SK-MEL-5 (cell line): ENCODE results near the gene MOXD1. TPM values are rescaled to one million over a fixed set of nuclear protein-coding genes. Genes with fewer than 3 reads are reported as not detected.
"Not testable (repeated sequence)": the region's sequence is repeated elsewhere in the genome, so short reads cannot be mapped to it uniquely, and the experiment has no call there.

ENCODE experiments used
- DNase-seq: peaks from one replicate; pipeline ENCODE4 v3.0.0-alpha.2; 2016; ENCODE audit warnings: low read depth, low spot score
- in situ Hi-C: cut with HindIII; loops from 2 replicates; pipeline ENCODE4 v1.10.0; 2016; ENCODE audit warnings: low sequenced_read_pairs, high pct_unique_total_duplicates, low pct_unique_long_range_greater_than_20kb
- total RNA-seq: library from RNA; depleted of rRNA; stranded (reverse); fragments of >200 nt; shearing (Covaris generic); gene quantifications from 2 replicates; pipeline ENCODE4 v1.2.3, GENCODE V29; 2014

Gene MOXD1
- total RNA-seq, 1 experiment from 2014 or later: 17.2 TPM

DNA sequence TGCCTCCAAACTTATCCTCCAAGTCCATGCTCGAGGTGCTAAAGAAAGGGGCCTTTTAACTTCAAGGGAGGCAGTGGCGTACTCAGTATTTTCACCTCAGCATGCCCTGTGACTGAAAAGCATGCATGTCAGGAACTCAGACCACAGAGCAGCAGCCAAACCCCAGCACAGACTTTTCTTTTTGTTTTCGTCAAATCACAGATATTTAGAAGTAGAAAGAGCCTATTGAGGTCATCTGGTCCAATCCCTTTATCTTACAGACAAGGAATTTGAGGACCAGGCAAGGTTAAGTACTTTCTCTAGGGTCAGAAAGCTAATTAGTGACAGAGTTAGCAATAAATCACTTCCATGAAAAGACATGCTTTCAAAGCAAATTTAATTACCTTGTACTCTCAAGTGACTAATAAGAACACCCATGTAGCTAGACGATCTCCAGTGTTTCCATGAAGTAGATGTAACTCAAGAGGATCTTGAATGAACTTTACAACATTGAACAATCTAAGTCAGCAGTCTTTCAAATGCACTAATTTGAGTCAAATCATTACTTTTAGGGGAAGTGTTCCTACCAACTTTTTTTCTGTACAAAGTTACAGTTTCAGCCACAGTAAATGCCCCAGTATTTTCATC, 35.9 kb downstream of the MOXD1 start:
- peak; percentile 85 for DNase-seq
- in situ Hi-C loops: no loop called here

DNA sequence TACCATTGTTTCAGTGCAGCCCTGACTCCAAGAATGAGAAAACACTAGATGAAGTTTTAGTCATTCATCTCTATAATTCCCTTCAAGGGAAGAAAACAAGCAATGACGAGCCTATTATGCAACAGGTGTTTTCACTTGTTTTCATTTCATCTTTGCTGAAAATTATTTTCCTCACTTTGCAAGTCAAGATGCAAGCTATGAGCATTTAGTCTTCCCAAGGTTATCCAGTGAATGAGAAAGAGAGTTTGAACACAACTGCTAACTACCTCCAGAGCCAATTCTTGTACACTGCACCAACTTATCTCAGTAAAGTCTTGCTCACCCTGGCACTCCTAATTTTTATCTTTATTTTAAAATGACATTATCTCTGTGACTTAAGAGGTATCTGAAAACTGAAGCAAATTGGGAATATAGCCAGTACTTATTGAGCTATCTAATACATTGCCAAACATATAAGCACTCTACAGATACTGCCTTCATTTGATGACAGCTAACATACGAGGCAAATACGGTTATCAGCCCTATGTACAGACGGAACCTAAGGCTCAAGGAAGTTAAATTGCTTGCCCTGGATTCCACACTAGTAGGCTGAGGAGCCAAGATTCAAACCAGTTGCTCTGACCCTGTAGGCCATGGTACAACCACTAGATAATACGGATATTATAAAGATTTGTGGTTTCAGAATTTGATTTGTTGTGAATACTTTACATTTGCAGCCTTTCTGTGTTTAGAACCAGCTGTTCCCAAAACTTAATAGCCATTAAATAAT, 36.8 kb downstream of the MOXD1 start:
- in situ Hi-C loops: no loop called here
- DNase-seq: no peak

DNA sequence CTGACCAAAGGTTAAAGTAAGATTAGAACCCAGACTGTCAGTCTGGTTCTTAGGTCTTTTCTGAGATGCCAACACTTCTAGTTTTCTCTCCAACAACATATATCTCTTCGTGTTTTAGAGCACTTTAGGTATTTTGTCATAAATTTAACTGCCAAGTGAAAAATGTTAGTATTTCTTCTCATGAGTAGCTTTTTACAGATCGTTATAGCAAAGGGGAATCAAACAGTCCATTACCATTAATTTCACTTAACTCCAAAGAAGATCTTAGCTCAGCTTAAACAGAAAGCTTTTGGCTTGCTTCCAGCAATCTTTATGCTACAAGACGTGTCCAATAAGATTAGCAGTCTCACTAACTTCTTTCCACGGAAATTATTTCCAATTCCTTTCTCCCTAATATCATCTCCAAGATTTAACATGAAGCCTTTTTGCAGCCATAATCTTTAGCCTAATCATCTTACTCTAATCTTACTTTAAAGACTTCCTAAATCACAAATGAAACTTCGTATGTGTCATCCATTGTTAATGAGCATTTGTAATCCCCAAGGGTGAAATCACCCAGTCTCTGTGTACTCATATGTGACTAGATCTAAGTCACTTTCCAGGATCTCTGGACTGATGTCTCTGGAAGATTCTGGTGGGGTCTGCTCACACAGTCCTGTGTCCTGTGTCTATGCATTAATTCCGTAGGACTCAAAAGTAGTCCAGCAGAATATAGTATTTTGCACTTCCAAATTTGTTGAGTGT, 38.7 kb downstream of the MOXD1 start:
- DNase-seq: no peak
- in situ Hi-C loops: no loop called here

DNA sequence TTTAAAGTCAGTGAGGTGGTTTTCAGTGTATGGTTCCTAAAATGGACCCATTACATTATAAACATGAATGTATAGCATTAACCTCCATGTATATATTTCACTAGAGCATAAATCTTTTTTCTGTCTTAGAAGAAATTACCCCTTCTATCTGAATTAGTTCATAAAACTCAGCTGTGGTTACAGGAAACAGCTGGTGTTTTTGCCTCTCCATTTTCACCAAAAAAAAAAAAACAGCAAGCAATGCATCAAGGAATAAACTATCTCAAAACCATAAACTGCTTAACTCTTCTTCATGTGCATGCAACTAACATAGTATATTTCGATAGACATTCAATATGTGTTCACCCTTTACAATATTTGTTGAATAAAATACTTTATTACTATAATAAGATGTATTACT, 40.2 kb downstream of the MOXD1 start:
- in situ Hi-C loops: no loop called here
- no peak for DNase-seq

DNA sequence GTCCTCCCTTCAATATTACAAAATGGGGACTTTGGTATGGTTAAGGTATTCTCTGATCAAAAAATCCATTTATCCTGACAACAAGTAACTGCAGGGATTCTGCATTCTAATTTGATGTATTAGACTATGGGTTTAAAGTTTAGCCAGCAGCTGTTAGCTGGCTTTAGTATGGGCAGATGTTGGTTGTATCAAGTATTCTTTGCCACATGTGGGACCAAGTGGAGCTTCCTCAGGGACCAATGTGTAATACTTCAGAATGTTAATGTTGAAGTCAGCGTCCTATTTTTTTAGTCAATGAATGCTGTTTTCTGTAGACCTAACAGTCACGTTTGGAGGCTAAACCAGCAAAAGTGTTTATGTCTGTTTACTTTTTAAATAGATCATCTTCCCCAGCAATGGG, 41.4 kb downstream of the MOXD1 start:
- DNase-seq: no peak
- in situ Hi-C loops: no loop called here

DNA sequence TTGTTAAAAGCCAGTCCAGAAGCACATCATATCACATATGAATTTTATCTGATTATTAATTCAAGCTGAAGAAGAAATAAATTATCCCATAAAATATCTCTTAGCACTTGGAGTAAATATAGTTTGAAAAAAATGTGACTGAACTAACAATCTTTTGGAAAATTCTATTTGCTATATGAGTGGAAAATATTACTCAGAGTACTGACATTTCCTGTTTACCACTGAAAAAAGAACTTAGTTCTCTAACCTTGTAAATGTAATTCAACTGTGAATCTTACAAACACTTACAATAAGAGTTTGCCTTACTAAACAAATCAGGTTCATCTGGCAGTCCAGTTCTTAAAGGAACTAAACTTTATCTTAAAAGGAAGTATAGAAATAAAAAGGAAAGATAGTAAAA, 44.2 kb downstream of the MOXD1 start:
- in situ Hi-C loops: no loop called here
- no peak for DNase-seq

DNA sequence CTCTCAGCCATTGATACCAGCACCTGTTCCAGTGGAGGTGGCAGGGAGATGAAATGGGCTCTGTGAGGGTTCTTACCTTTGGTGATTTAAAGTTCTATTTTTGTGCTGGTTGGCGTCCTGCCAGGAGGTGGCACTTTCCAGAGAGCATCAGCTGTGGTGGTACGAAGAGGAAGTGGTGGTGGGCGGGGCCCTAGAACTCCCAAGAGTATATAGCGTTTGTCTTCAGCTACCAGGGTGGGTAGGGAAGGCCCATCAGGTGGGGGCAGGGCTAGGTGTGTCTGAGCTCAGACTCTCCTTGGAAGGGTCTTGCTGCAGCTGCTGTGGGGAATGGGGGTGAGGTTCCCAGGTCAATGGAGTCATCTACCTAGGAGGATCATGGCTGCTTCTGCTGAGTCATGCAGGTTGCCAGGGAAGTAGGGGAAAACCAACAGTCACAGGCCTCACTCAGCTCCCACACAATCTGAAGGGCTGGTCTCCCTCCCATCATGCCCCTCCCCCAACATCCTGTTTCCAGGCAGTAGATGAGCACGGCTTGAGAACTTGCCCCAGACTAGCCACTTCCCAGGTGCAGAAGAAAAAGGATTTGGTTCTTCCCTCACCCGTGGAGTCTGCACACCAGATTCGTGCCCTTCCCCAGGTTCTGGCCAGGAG, 46.6 kb downstream of the MOXD1 start:
- in situ Hi-C loops: no loop called here
- DNase-seq: no peak

DNA sequence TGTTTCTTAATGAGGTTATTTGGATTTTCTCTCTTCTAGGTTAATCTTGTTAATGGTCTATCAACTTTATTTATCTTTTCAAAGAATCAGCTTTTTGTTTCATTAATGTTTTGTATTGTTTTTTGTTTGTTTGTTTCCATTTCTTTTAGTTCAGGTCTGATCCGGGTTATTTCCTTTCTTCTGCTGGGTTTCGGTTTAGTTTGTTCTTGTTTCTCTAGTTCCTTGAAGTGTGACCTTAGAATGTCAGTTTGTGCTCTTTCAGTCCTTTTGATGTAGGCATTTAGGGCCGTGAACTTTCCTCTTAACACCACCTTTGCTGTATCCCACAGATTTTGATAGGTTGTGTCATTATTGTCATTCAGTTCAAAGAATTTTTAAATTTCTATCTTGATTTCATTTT, 49.3 kb downstream of the MOXD1 start:
- DNase-seq, in situ Hi-C loops: not testable (repeated sequence)

DNA sequence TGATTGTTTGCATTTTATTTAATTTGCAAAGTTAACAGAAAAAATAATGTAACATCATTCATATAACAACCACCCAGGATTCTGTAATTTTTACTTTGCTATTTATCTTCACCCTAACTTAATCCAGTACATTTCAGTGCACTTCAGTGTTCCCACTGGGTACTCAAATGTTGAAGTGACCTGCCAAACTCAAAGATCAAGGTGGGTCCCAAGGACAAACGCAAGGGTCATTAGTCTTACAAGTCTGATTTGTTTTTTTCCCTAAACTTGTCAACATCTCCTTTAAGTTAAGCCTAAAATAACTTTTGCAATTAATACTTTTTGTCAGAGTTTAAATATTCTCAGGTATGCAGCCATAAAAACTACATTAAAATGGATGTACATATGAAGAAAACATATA, 53.0 kb downstream of the MOXD1 start:
- in situ Hi-C loops: no loop called here

DNA sequence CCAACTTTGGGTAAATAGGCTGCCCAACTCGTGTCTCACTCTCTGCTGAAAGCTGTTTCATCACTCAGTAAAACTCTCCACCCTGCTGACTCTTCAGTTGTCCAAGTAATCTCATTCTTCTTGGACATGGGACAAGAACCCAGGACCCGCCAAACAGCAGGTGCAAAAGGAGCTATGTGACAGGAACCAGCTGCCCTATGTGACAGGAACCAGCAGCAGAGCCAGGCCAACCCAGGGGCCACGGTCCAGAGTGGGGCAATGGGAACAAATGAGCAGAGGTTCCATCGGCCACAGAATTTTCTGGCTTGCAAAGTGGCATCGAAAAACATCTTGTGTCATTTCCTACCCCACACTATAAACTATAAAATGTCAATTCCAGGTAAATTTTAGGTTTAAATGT, 56.5 kb downstream of the MOXD1 start:
- DNase-seq: no peak
- in situ Hi-C loops: no loop called here

More for the DNA sequence above, 53.0 kb downstream of the MOXD1 start:
- no peak for DNase-seq

DNA sequence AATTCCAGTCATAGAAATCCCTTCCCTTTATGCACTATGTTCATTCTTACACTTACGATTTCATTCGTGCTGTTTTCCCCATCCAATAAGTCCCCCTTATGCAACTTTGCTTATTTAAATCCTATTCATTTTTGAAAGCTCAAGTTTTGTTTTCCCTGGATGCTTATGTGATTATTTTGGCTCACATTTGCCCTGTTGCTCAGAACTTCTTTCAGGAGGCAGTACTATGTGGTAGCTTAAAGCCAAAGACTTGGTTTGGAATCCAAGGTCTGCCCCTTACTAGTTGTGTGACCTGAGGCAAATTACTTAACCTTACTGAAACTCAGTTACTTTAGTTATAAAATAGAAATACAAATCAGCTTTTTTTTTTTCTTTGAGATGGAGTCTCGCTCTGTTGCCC, 59.6 kb downstream of the MOXD1 start:
- no peak for DNase-seq
- in situ Hi-C loops: no loop called here

DNA sequence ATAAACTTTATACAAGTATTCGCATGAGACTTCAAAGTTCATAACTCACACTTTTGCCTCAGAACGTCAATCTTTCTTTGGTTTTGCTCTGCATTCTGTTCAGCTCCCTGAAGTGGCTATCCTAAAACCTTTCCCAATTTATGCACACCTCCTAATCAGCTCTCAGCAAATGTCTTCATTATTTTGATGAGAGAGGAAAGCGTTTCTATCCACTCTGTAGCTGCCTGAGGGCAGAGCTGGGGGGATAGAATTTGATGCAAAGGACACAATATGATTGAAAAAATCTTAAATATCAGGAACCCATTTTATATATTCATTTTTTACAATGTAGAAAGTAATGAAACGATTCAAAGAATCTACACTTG, 66.8 kb downstream of the MOXD1 start:
- no peak for DNase-seq
- in situ Hi-C loops: no loop called here

DNA sequence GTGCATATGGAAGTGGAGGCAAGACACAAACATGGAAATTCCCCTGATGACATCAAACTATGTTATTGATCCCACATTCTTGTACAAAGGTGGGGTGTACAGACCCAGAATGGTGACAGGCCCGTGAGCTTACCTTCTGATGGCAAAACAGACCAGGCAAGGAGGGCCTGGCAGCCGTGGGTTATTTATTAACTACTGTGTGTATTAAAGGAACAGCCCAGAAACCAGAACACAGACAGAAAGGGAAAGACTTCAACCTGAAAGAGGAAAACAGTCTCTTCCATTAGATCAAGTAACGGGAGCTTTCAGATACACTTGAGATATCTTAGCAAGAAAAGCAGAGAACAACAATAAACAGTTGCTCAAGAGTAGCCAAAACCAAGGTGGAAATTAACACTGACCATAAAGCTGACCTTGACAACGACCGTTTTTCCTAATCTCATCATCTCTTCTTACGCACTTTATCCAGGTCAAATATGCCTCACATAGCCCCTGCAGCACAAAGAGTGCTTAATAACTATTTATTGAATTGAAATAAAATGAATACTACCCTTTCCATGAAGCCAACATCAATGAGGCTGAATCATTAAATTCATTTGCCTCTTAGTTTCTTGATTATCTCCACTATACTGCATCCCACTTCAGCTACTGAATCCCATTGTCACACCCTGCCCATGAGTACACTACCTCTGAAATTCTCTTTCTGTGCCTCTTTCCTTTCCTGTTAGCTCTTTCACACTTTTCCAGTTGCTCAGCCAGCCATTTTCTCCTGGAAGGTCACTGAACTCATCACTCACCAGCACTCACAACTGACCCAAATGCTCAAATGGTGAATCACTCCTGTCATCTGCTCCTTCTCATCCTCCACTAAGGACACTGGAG, 67.4 kb downstream of the MOXD1 start:
- in situ Hi-C loops: no loop called here
- peak; percentile 73 for DNase-seq

DNA sequence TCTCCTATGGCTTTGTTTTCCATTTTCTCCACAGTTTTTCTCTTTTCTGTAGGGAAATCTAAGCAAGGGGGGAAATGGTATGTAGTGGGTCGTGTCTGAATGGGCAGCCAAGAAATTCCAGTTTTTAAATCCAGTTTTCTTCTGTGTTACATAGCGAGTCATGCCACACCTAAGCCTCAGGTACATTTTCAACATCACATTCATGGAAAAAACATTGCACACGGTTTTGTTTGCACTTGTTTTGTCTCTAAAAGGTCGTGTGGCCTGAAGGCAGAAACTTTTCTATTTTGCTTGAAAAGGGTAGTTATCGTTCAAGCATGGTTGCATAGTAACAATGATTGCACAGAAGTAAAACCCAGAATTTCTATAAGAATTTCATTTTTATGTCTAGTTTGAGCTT, 70.5 kb downstream of the MOXD1 start:
- no peak for DNase-seq
- in situ Hi-C loops: no loop called here

DNA sequence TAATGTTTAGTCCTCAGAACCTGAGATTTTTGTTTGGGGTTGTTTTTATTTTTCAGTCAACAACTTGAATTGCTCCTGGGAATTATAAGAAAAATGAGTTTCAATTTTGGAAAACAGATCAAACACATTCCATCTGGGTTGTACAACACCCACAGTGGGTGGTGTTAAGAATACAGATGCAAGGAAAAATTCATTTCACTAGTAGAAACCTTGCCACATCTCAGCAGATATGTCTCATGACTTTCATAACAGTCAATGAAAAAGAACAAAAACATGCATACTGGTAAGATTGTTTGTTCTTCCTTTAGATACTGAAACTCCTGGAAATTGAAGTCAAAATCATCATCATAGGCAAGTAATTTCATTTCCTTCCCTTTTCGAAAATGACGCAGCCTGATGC, 78.9 kb downstream of the MOXD1 start:
- in situ Hi-C loops: no loop called here

DNA sequence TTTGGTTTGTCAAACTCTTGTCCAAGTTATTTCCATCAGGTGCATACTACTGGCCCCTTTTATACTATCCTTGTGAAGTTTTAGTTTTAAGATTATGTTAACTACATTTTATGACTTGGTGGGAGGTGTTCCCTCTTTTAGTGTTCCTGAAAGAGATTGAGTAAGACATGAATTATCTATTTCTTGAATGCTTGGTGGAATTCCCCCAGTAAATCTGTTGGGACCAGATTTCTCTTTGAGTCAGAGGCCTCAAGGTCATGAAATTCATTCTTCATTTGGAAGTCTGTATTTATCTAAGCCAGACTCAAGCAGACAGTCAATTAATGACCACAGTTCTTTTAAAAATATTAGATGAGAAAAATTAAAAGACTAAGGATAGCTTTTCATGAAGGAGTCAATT, 81.3 kb downstream of the MOXD1 start:
- in situ Hi-C loops: no loop called here
- DNase-seq: no peak

More for the DNA sequence above, 78.9 kb downstream of the MOXD1 start:
- DNase-seq: no peak

DNA sequence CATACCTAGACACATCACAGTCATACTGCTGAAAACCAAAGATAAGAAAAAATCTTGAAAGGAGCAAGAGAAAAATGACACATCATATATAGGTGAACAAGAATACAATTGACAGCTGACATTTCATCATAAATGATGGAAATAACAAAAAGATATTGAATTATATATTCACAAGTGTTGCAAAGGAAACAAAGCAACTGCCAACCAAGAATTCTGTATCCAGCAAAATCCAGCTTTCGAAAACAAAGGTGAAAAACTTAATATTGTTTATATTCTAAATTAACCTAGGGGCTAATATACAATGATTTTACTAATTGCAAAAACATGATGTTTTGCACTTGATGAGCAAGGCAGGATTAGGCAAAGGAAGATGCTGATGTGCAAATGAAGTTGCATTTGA, 84.3 kb downstream of the MOXD1 start:
- DNase-seq: no peak

More for the DNA sequence above, 84.3 kb downstream of the MOXD1 start:
- in situ Hi-C loops: no loop called here
